SJCRH30 (cell line): ENCODE measurements around the gene MX2. TPM values are rescaled to one million over a fixed set of nuclear protein-coding genes. Genes with fewer than 3 reads are reported as not detected.
A peak's percentile ranks its signal among the peaks of the same experiment; 100 is the strongest.

ENCODE experiments used
- DNase-seq, 2 experiments: peaks; one replicate each; pipeline ENCODE4 v3.0.0-alpha.2; 2015 to 2020
- H3K27ac ChIP-seq: fragments of 250-450 bp; sonication (Bioruptor Pico); 2 replicates; pipeline ENCODE4 v1.5.1; 2020; ENCODE audit warnings: mild to moderate bottlenecking, moderate library complexity
- H3K27me3 ChIP-seq: fragments of 250-450 bp; sonication (Bioruptor Pico); 2 replicates; pipeline ENCODE4 v1.5.1; 2020; ENCODE audit warnings: mild to moderate bottlenecking, moderate library complexity
- H3K36me3 ChIP-seq: fragments of 250-450 bp; sonication (Bioruptor Pico); 2 replicates; pipeline ENCODE4 v1.5.1; 2020; ENCODE audit warnings: mild to moderate bottlenecking, moderate library complexity
- H3K4me1 ChIP-seq: fragments of 250-450 bp; sonication (Bioruptor Pico); 2 replicates; pipeline ENCODE4 v1.5.1; 2020; ENCODE audit warnings: mild to moderate bottlenecking, moderate library complexity
- H3K4me3 ChIP-seq: fragments of 250-450 bp; sonication (Bioruptor Pico); 2 replicates; pipeline ENCODE4 v1.5.1; 2020; ENCODE audit warnings: mild to moderate bottlenecking, moderate library complexity
- H3K9me3 ChIP-seq: fragments of 250-450 bp; sonication (Bioruptor Pico); replicated peaks from 2 replicates; pipeline ENCODE4 v1.5.1; 2020; ENCODE audit warnings: mild to moderate bottlenecking, moderate library complexity
- total RNA-seq: library from RNA; depleted of rRNA; stranded (reverse); fragments of >200 nt; shearing (Covaris generic); gene quantifications from 2 replicates; pipeline ENCODE4 v1.2.3, GENCODE V29; 2014

MX2 gene
- total RNA-seq, 1 experiment from 2014 or later = not detected

GRCh38 chr21:41437729-41438128 lies 75.9 kb downstream of the MX2 start:
- H3K4me3 ChIP-seq = no peak overlapping the region
- no peaks in the 10 kb centered on the region for H3K4me1 ChIP-seq
- H3K36me3 ChIP-seq = no peaks in the 10 kb centered on the region
- H3K9me3 ChIP-seq = no peaks in the 10 kb centered on the region
- no peak overlapping the region for H3K27ac ChIP-seq
- DNase-seq = no peak
- H3K27me3 ChIP-seq = peaks cover 4% of the 10 kb centered on the region; the same call in 1 of the 2 replicates

- no peak for DNase-seq
- H3K9me3 ChIP-seq = no peaks in the 10 kb centered on the region
- H3K4me1 ChIP-seq = no peaks in the 10 kb centered on the region
- no peak overlapping the region for H3K4me3 ChIP-seq
- no peak overlapping the region for H3K27ac ChIP-seq
- peaks cover 4% of the 10 kb centered on the region; the same call in 1 of the 2 replicates for H3K27me3 ChIP-seq
- H3K36me3 ChIP-seq = no peaks in the 10 kb centered on the region
Observed at GRCh38 chr21:41438425-41439113, 76.7 kb downstream of the MX2 start.

- no peak overlapping the region for H3K27ac ChIP-seq
- no peak for DNase-seq
- no peak overlapping the region for H3K4me3 ChIP-seq
- no peaks in the 10 kb centered on the region for H3K4me1 ChIP-seq
- peaks cover 4% of the 10 kb centered on the region; the same call in 1 of the 2 replicates for H3K27me3 ChIP-seq
- no peaks in the 10 kb centered on the region for H3K9me3 ChIP-seq
- no peaks in the 10 kb centered on the region for H3K36me3 ChIP-seq
Observed at GRCh38 chr21:41439248-41439647, 77.4 kb downstream of the MX2 start.

DNA sequence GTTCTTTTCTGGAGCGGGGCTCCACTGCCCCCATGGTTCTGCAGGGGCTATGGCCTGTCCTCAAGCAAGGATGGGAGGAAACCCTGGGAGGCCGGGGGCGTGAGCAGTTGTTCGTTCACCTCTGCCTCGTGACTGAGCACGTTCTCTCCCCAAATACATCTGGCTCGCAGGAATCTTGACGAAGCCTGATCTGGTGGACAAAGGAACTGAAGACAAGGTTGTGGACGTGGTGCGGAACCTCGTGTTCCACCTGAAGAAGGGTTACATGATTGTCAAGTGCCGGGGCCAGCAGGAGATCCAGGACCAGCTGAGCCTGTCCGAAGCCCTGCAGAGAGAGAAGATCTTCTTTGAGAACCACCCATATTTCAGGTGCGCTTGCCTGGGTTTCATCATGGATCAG lies 79.7 kb downstream of the MX2 start:
- no peaks in the 10 kb centered on the region for H3K9me3 ChIP-seq
- H3K4me1 ChIP-seq = 0 out of 2 replicates have a peak, but pooled peaks cover 3% of the 10 kb centered on the region
- no peak overlapping the region for H3K27ac ChIP-seq
- H3K36me3 ChIP-seq = no peaks in the 10 kb centered on the region
- no peak overlapping the region for H3K4me3 ChIP-seq
- no peak for DNase-seq
- peaks cover 4% of the 10 kb centered on the region; the same call in 1 of the 2 replicates for H3K27me3 ChIP-seq

GRCh38 chr21:41442481-41443186 lies 80.8 kb downstream of the MX2 start:
- Histone ChIP-seq H3K9me3 (no peaks in the 10 kb centered on the region), H3K36me3 (no peaks in the 10 kb centered on the region), H3K27ac (no peak overlapping the region), H3K27me3 (peaks cover 4% of the 10 kb centered on the region; the same call in 1 of the 2 replicates), H3K4me3 (no peak overlapping the region), H3K4me1 (0 out of 2 replicates have a peak, but pooled peaks cover 6% of the 10 kb centered on the region)
- DNase-seq = no peak

- no peak overlapping the region for H3K27ac ChIP-seq
- no peak overlapping the region for H3K4me3 ChIP-seq
- no peak for DNase-seq
- H3K9me3 ChIP-seq = no peaks in the 10 kb centered on the region
- H3K4me1 ChIP-seq = 0 out of 2 replicates have a peak, but pooled peaks cover 6% of the 10 kb centered on the region
- no peaks in the 10 kb centered on the region for H3K36me3 ChIP-seq
- H3K27me3 ChIP-seq = no peaks in the 10 kb centered on the region
Observed at GRCh38 chr21:41443562-41443961, 81.7 kb downstream of the MX2 start.

DNA sequence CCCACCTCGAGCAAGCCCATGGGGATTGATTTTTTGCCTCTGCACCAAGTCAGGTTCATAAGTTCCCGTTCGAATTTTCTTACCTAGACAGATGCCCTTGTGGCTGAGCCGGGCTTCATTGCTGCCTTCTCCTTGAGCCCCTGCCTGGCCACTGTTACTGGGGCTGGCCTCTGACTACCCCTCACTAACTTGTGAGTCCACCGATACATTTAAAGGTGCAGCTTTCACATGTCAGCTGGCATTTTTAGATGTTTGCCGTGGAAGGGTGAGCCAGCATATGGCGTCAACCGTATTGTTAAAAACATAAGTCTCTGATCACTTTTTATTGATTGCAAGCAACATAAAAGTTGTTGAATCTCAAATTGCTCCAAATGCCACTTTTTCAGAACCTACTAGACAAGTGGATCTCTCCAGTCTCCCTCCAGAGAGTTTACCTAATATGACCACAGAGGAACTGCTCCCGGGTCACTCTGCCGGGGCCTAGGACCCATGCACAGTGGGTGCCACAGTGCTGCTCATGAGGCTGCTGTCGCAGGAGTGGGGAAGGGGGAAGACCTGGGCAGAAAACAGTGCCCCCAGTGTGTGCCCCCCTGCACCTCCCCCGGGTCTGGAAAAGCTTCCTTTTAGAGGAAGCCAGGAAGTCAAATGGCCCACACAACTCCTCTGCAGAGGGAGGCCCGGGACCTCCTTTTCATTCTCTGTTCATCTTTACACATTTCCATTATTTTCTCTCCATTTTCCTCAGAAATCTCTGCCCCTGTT lies 83.1 kb downstream of the MX2 start:
- 0 out of 2 replicates have a peak, but pooled peaks cover 6% of the 10 kb centered on the region for H3K4me1 ChIP-seq
- H3K36me3 ChIP-seq = no peaks in the 10 kb centered on the region

DNA sequence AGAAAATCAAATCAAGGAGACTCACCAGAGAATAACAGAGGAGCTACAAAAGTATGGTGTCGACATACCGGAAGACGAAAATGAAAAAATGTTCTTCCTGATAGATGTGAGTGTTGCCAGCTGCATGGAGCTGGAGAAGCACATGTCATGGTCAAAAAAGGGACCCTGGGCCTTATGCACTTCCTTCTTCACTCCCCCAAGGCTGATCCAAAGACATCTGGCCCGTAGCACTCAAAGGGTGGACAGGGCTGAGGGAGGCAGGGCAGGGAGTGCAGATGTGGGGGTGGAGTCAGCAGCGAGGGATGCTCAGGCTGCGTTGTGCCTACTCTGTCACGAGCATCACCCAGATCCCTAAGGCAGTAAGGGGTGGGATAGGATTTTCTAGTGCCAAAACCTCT lies 83.6 kb downstream of the MX2 start:
- H3K9me3 ChIP-seq = no peaks in the 10 kb centered on the region
- H3K4me3 ChIP-seq = no peak overlapping the region
- 0 out of 2 replicates have a peak, but pooled peaks cover 6% of the 10 kb centered on the region for H3K4me1 ChIP-seq
- DNase-seq = no peak
- no peak overlapping the region for H3K27ac ChIP-seq
- no peaks in the 10 kb centered on the region for H3K36me3 ChIP-seq
- no peaks in the 10 kb centered on the region for H3K27me3 ChIP-seq

More for the DNA sequence above, 83.1 kb downstream of the MX2 start:
- Histone ChIP-seq H3K27ac (no peak overlapping the region), H3K4me3 (no peak overlapping the region), H3K27me3 (no peaks in the 10 kb centered on the region), H3K9me3 (no peaks in the 10 kb centered on the region)
- DNase-seq = no peak

DNA sequence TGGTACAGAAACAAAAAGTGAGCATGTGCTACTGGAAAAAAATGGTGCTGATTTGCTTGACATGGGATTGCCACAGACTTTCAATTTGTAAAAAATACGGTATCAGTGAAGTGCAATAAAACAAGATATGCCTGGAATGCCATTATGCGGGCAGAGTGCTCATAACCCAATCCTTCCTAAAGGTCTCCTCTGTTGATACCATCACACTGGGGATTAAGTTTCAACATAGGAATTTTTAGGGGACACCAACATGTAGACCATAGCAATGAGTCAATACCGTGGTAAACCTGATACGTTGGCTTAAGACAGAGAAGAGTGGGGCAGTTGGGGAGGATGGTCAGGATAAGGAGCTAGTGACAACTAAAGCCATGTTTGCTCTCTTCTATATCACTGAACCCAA lies 84.8 kb downstream of the MX2 start:
- Histone ChIP-seq H3K9me3 (no peaks in the 10 kb centered on the region), H3K36me3 (no peaks in the 10 kb centered on the region), H3K27me3 (no peaks in the 10 kb centered on the region), H3K27ac (no peak overlapping the region), H3K4me3 (no peak overlapping the region), H3K4me1 (0 out of 2 replicates have a peak, but pooled peaks cover 6% of the 10 kb centered on the region)
- DNase-seq = peak; percentile 7 to 23

DNA sequence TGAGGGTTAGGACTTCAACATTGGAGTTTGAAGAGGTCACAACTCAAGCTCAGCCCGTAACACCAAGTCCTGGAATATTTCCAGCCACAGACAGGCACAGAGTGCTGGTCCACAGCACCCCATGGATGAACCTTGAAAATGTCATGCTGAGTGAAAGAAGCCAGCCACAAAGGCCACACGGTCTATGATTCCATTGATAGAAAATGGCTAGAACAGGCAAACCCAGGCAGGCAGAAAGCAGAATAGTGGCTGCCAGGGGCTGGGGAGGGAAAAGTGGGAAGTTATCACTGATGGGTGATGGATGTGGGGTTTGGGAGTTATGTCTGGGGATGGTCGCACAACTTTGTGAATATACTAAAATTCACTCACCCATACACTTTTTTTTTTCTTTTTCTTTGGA lies 85.5 kb downstream of the MX2 start:
- Histone ChIP-seq H3K36me3 (no peaks in the 10 kb centered on the region), H3K27ac (no peak overlapping the region), H3K4me1 (0 out of 2 replicates have a peak, but pooled peaks cover 6% of the 10 kb centered on the region), H3K4me3 (no peak overlapping the region), H3K9me3 (no peaks in the 10 kb centered on the region), H3K27me3 (no peaks in the 10 kb centered on the region)
- no peak for DNase-seq

GRCh38 chr21:41449613-41450012 lies 87.8 kb downstream of the MX2 start:
- H3K9me3 ChIP-seq = no peaks in the 10 kb centered on the region
- H3K4me3 ChIP-seq = no peak overlapping the region
- no peak overlapping the region for H3K27ac ChIP-seq
- H3K4me1 ChIP-seq = 0 out of 2 replicates have a peak, but pooled peaks cover 6% of the 10 kb centered on the region
- no peak for DNase-seq
- H3K27me3 ChIP-seq = no peaks in the 10 kb centered on the region
- no peaks in the 10 kb centered on the region for H3K36me3 ChIP-seq

DNA sequence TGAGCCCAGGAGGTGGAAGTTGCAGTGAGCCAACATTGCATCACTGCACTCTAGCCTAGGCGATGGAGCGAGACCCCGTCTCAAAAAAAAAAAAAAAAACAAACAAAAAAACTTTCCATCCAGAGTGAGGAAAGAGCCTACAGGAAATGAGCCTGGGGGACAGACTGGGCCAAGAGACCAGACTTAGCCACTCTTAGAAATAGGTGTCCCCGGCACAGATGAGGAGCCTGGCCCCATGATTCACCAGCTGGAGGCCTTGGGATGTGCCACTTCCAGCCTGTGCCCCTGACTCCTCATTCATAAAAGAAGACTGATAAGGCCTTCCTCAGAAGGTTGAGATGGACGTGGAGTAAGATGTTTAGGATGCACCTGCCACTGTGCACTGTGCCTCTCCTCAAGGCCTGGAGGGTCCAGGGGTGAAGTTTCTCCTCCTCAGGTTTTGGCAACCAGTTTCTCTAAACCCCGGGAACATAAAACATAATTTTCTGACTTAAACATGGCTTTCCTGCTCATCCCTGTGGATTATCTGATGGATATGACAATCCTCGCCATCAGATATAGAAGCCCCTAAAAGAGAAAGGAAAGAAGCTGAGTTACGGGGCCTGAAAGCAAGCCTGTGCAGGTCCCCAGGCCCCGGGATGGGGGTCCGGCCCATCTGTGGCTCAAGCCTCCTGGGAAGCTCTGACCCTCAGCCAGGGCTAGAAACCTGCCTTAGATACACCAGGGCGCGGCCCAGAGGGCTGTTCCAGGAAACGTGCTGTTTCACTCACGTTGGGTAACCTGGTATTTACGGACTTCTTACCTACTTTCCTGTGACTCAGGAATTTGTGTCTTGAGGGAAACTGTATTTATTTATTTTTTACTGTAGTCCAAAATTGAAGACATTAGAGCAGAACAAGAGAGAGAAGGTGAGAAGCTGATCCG lies 90.2 kb downstream of the MX2 start:
- no peak for DNase-seq
- Histone ChIP-seq H3K4me3 (no peak overlapping the region), H3K4me1 (no peaks in the 10 kb centered on the region), H3K27ac (no peak overlapping the region), H3K36me3 (no peaks in the 10 kb centered on the region), H3K27me3 (no peaks in the 10 kb centered on the region), H3K9me3 (no peaks in the 10 kb centered on the region)

- no peak overlapping the region for H3K27ac ChIP-seq
- no peaks in the 10 kb centered on the region for H3K36me3 ChIP-seq
- H3K4me3 ChIP-seq = no peak overlapping the region
- H3K27me3 ChIP-seq = no peaks in the 10 kb centered on the region
- no peak for DNase-seq
- H3K4me1 ChIP-seq = no peaks in the 10 kb centered on the region
- no peaks in the 10 kb centered on the region for H3K9me3 ChIP-seq
Observed at GRCh38 chr21:41453198-41453597, 91.4 kb downstream of the MX2 start.

DNA sequence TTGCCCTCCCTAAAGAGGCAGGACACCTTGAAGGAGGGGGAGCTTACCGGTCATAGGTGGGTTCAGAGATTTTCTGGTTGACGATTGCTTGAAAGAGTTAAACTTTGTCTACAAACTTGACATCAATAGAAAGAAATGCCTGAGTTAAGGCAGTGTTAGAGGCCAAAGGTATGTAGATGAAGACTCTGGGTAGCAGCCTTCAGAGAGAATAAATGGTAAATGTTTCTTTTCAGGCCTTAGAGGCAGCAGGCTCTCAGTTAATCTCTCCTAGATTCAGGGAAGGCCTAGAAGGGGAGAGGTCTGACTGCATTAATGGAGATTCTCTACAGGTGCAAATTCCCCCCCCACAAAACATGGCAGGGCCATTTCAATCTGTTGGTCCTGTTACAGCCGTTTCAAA lies 91.9 kb downstream of the MX2 start:
- no peaks in the 10 kb centered on the region for H3K36me3 ChIP-seq
- no peaks in the 10 kb centered on the region for H3K27me3 ChIP-seq
- DNase-seq = no peak
- H3K4me3 ChIP-seq = no peak overlapping the region
- H3K27ac ChIP-seq = no peak overlapping the region
- no peaks in the 10 kb centered on the region for H3K9me3 ChIP-seq
- no peaks in the 10 kb centered on the region for H3K4me1 ChIP-seq
